HG03135 (cell line): ENCODE measurements around the gene HMCN1.
A peak's percentile ranks its signal among the peaks of the same experiment; 100 is the strongest.

Experiments
- ATAC-seq: cut with Tn5 transposase; IDR thresholded peaks from one replicate; pipeline ENCODE4 v1.9.1; 2021; ENCODE audit warnings: mild to moderate bottlenecking, moderate library complexity; ENCODE audit not compliant: unreplicated experiment

HMCN1 gene

DNA sequence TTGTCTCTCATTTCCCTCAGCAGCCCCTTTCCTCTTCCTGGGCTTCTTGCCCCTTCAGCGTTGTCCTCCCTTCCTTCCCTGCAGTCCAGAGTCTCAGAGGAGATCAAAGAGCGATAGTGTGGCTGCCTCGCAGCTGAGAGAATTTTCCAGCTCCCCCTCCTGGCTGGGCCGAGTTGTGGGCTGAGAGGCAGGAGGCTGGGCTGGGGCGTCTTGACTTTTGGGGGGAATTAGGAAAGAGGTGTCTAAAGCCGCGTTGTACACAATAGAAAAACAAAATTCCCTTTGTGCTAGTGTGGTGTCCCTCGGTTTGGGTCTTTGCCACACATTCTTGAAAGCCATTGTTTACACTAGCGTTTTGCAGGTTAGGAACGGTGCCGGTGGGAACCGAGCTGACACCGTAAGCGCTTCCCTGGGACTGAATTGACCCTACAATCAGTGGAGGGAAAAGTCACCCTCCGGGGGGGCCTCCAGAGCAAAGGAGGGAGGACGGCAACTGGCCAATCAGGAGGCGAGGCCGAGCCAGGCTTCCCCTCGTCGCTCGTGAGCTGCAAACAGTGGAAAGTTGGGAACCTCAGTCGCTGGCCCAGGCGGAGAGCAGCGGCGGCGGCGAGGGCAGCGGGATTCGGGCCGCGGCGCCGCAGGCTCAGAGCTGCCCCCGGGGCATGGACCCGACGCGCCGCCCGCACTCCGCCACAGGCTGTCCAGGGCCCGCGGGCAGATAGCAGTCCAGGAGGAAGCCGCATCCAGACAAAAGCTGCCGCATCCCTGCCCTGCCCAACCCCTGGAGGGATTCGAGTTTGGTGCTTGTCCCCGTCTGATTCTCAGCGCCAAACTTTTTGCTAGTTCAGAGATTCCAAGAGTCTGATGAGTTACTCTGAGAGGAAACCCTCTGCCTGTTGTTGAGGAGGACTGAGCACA is at the start of gene HMCN1:
HMCN1 (plus strand) TSS at position 574 of the 918 bp plus-strand sequence. CDS start 389 bp downstream, outside the sequence.
- ATAC-seq, result no peak

DNA sequence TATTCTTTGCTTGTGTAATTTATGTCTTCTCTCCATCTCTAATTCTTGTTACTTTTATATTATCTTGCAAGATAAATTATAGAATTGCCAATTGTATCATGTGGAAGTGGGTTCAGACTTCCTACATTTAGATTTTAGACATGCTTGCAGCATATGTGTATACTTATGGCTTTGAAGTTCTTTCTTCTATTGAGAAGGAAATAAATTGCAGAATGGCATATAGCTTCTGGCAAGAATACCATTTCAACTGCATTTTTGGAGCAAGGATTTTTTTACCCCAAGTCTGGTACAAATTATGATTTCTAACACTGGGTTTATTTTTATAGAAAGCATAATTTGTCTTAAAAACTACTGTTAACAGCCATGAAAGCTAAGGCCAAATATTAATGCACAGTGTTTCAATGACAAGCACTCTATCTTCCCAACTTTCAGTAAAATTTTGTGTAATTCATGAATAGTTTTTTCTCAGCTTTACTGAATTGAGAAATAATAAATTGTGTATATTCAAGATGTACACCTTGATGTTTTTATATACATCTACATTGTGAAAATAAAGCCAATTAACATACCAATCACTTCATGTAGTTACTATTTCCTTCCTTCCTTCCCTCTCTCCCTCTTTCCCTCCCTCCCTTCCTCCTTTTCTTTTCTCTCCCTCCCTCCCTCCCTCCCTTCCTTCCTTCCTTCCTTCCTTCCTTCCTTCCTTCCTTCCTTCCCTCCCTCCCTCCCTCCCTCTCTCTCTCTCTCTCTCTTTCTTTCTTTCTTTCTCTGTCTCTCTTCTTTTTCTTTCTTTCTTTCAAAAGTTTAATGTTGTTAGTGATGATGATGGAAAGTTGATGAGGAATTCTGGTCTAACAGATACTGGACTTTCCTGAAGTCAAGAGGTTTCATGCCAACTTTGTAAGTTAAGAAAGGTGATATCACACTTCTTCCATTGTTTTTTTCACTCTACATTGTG is 47.1 kb upstream of the HMCN1 start:
- no peak for ATAC-seq

GRCh38 chr1:185690527-185690926 is 43.7 kb upstream of the HMCN1 start:
- no peak for ATAC-seq

DNA sequence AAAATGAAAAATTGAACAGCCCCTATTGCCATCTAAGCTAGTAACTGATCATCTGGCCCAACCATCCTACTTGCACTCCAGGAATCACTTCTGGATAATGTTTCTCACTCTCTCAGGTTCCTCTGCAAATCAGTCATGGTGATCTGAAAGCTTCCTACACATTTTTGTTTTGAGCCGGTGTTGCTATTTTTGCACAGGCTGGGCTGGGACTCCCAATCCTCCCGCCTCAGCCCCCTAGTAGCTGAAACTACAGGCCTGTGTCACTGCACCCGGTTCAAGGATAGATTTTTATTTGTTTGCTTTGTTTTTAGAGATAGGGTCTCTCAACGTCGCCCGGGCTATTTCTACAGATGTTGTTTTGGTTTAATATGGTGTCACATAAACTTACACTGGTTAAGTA is 40.5 kb upstream of the HMCN1 start:
- ATAC-seq, result peak; percentile 38

DNA sequence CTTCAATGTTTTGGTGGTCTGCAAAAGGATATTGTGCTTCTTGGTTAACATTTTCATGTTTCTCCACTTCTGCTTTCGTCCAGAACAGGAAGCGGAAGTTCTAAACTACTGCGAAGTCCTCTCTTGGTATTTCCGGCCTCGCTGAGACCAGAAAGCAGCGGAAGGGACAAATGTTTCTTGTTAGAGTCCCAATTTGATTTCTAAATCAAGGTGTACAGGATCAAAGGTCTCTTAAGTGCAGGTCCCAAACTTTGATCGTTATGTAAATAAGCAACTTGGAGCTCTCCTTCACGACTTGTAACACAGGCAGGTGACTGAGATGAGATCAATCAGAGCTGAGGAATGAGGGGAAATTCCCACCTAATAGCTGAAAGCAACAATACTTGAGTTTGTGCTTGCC is 40.1 kb upstream of the HMCN1 start:
- peak; percentile 96 for ATAC-seq

- ATAC-seq, result no peak
These were observed 38.9 kb upstream of the HMCN1 start for GRCh38 chr1:185695299-185695698.

DNA sequence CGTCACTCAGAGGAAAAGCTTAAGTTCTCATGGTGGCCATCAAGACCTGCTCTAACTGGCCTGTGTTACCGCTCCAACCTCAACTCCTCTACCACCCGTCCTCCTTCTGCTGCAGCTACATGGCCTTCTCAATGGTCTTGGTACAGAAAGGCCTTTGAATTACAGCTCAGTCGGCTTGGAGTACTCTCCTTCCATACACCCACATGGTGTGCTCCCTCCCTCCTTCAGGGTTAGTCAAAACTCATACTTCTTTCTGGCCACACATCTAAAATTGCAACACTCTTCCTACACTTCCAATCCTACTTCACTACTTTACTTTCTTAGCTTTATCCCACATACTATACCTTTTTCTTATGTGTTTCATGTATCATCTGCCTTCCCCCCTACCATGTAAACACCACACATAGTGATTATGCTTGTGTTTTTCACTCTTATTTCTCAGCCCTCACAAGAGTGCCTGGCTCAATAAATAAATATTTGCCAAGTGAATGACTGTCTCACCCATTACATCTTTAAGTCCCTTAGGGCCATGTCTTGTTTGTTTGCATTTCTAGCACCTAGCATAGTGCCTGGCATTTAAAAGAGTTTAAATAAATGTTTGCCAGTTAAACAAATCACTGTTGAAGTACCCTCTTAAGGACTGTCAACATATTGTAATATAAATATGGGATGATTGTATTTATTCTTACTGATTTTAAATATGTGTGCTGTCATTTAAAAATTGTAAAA is 37.6 kb upstream of the HMCN1 start:
- ATAC-seq, result no peak

DNA sequence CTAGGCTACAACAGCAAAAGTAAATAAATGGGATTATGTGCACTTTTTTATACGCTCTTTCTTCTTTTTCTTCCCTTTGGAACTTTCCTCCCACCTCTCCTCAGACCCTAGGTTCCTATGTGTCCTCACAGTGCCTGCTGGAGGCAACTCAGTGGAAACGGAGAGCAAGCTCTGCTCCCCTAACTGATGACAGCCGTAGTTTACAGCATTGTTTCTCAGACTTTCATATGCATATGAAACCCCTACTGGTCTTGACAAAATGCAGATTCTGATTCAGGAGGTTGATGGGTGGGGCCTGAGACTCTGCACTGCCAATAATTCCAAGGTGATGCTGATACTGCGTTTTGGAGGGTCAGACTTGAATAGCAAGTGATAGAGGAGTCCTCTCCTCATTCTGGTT is 34.3 kb upstream of the HMCN1 start:
- no peak for ATAC-seq

DNA sequence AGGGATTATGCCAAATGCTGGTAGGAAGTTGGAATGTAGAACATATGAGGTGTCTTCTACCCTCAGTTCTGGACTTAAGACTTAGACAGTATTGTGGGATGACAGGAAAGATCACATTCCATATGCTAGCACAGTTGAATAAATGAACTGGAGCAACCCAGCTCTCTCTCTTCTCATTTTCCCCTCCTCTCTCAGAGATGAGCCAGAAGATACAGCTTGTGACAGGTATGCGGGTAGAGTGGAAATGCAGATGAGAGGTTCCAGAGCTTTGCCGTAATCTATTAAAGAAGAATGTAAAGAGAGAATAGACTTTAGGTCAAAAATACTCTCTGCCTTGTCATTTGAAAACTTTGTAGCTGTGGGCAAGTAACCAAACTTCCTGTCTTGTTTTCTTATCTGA is 32.5 kb upstream of the HMCN1 start:
- no peak for ATAC-seq

DNA sequence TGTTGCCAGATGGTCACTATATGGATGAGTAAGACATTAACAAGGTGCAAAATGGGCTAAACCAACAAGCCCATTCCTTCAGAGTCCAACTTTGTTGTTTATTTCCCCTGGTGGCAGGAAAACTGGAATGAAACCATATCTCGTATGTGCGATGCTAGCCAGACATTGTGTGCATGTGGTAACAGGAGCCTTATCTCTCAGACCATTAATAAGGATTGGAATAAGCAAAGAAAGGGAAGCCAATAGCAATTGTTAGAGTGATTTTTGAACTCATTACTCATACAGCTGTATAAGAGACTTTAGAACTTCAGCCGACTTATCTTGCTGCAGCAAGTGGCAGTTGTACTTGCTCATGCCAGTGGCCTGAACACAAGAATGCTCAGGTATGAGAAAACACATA is 30.0 kb upstream of the HMCN1 start:
- ATAC-seq, result no peak

GRCh38 chr1:185716095-185716494 is 18.1 kb upstream of the HMCN1 start:
- ATAC-seq, result no peak

GRCh38 chr1:185719021-185719420 is 15.2 kb upstream of the HMCN1 start:
- ATAC-seq, result no peak

- ATAC-seq, result no peak
These were observed 13.4 kb upstream of the HMCN1 start for GRCh38 chr1:185720633-185721272.

DNA sequence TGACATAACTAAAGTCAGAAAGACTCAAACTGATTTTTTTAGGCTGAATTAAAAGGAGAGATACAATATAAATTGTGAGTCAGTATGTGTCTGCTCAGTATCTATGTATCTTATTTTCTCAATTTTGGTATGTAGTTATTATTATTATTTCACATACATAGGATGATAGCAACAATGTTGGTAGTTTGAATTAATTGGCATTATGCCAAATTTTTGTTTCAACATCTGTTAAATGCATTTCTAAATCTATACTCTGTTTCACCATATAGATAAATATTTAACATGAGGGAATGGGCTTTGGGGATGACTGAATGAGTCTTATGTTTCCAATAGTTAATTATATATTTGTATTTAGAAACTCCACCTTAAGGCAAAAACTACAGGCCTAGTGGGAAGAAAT is 12.6 kb upstream of the HMCN1 start:
- no peak for ATAC-seq

DNA sequence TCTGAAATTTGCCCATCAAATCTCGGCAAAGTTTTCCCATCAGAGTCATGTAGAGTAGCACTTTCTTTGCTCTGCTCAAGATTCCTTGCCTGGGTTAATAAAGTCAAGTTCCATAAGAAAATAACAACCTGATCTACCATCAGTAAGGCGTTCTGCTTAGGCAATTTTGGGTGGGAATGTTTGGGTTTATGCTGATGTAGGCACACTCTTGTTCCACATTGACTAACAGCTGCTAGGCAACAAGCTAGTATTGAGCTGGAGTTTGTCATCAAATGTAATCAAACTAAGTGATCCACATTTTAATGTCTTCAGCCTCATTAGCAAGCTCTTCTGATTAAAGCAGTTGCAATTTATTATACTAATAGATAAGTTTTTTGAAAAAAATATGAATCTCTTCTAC is 12.1 kb upstream of the HMCN1 start:
- no peak for ATAC-seq

DNA sequence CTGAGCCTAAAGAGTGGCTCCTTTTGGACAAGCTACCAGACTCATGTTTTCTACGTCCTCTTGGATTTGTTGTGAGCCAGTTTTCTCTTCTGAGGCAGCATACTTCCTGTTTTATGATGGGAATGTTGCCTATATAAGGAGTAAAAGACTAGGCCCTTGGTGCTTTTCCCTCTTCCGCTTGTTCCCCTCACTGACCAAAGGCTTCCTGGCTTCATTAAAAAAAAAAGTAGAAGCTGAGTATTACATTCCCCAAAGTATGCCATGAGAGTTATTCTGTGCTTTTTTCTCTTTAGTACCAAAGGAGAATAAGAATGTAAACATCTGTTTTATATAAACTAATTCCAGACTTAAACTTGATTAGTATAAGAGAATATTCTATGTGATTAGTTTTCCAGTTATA is 6.5 kb upstream of the HMCN1 start:
- no peak for ATAC-seq

DNA sequence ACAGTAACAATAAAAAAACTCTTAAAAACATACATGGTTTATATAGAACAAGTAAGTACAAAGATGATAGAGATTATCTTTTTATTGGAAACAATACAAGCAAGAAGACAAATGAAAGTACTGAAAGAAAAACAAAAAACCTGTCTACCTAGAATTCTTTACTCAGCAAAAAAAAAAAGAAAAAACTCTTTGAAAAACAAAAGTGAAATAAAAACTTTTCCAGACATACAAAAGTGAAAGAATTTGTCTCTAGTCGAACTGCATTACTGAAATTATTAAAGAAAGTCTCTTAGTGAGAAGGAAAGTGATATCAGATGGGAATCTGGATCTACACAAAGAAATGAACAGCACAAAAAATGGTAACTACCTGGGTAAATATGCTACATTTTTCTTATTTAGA is 2.7 kb upstream of the HMCN1 start:
- no peak for ATAC-seq

GRCh38 chr1:185732951-185733350 is 1.2 kb upstream of the HMCN1 start:
- no peak for ATAC-seq

GRCh38 chr1:185734929-185735700 is 924 bp downstream of the HMCN1 start:
- no peak for ATAC-seq

DNA sequence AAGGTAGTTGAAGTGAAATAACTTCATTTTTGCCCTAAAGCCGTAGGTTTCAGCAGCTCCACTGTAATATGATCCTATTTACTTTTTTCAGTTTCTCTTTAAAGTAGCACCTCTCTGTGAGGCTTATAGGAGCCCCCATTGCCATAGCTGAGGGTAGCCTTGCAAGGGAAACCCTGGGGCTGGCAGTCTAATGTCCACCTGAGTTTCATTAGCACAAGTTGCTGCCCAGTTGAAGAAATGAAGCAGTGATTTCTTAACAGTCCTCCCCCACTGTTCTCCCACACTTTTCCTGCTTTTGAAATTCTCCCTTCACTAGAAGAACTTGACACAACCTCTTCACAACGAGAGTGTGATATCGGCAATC is 1.5 kb downstream of the HMCN1 start:
- ATAC-seq, result no peak
